A673 (cell line): ENCODE results near the gene ASAH2B. TPM values are rescaled to one million over a fixed set of nuclear protein-coding genes. Genes with fewer than 3 reads are reported as not detected.

Source experiments
- BruUV-seq: library from RNA; stranded (reverse); fragments of 400-500 nt; replicated peaks from 2 replicates; lab custom pipeline; 2021; lab: Mats Ljungman, UMichigan
- CTCF ChIA-PET: fragments of 300-600 bp; sonication (Branson Sonifier 250); formaldehyde crosslinking; loops from one replicate; lab custom pipeline; 2022; ENCODE audit warnings: antibody characterized with exemption; lab: Charles Lee
- POLR2A ChIA-PET: fragments of 300-600 bp; sonication (Branson Sonifier 250); formaldehyde crosslinking; loops from one replicate; lab custom pipeline; 2022; ENCODE audit warnings: antibody characterized with exemption; ENCODE audit not compliant: low non-redundant PET; lab: Charles Lee
- DNase-seq: peaks from one replicate; pipeline ENCODE4 v3.0.0-alpha.2; 2015; ENCODE audit warnings: low spot score
- H3K27ac ChIP-seq: fragments of 200-600 bp; sonication (generic); 2 replicates; pipeline ENCODE4 v1.5.1; 2016; ENCODE audit warnings: mixed run types, low read depth, mild to moderate bottlenecking, mixed read lengths, antibody characterized with exemption, low read length; ENCODE audit not compliant: poor library complexity, severe bottlenecking
- H3K27me3 ChIP-seq: fragments of 200-600 bp; sonication (generic); replicated peaks from 2 replicates; pipeline ENCODE4 v1.6.1; 2017; ENCODE audit warnings: mixed run types, low read depth, mild to moderate bottlenecking, mixed read lengths, antibody characterized with exemption, low read length; ENCODE audit not compliant: insufficient read depth, poor library complexity
- H3K36me3 ChIP-seq: fragments of 200-600 bp; sonication (generic); 2 replicates; pipeline ENCODE4 v1.6.1; 2016; ENCODE audit warnings: mixed run types, mild to moderate bottlenecking, mixed read lengths, antibody characterized with exemption, low read length; ENCODE audit not compliant: insufficient read depth, poor library complexity, severe bottlenecking
- H3K4me1 ChIP-seq: fragments of 200-600 bp; sonication (generic); 2 replicates; pipeline ENCODE4 v1.6.1; 2017; ENCODE audit warnings: mixed run types, mild to moderate bottlenecking, mixed read lengths, antibody characterized with exemption, low read length; ENCODE audit not compliant: insufficient read depth, poor library complexity, severe bottlenecking
- H3K4me3 ChIP-seq: fragments of 200-600 bp; sonication (generic); 2 replicates; pipeline ENCODE4 v1.5.1; 2016; ENCODE audit warnings: low read depth, mixed run types, mild to moderate bottlenecking, mixed read lengths, low read length; ENCODE audit not compliant: poor library complexity, severe bottlenecking
- H3K9me3 ChIP-seq: fragments of 200-600 bp; sonication (generic); 2 replicates; pipeline ENCODE4 v1.6.1; 2016; ENCODE audit warnings: mixed run types, low read depth, mild to moderate bottlenecking, mixed read lengths, antibody characterized with exemption, low read length; ENCODE audit not compliant: poor library complexity, severe bottlenecking
- CTCF ChIP-seq: fragments of 300-800, 200-600 bp; sonication (generic); conservative IDR thresholded peaks from 2 replicates; pipeline ENCODE4 v1.5.1; 2017; ENCODE audit warnings: low read depth, mild to moderate bottlenecking, antibody characterized with exemption, low read length, moderate library complexity, mixed read lengths
- EZH2 ChIP-seq: fragments of 200-600 bp; sonication (generic); IDR thresholded peaks from 2 replicates; pipeline ENCODE4 v1.6.1; 2017; ENCODE audit warnings: borderline replicate concordance, low read depth, mild to moderate bottlenecking, mixed read lengths, antibody characterized with exemption, low read length; ENCODE audit not compliant: poor library complexity, severe bottlenecking
- intact Hi-C: fragments of 100-400 bp; cut with micrococcal nuclease; formaldehyde crosslinking; loops from one replicate; pipeline ENCODE4 v1.10.0; 2022; ENCODE audit not compliant: unreplicated experiment
- total RNA-seq: library from RNA; stranded (reverse); gene quantifications from 2 replicates; pipeline ENCODE4 v1.2.3, GENCODE V29; 2021

ASAH2B gene
- total RNA-seq, 1 experiment from 2014 or later = 5.3 TPM

- intact Hi-C loops = no loop called here
- no peak overlapping the region for H3K4me3 ChIP-seq
- no peaks in the 10 kb centered on the region for H3K4me1 ChIP-seq
- no TSS peak for BruUV-seq
- H3K36me3 ChIP-seq = no peaks in the 10 kb centered on the region
- no peak overlapping the region for H3K27ac ChIP-seq
- TF ChIP-seq CTCF (no peak), EZH2 (no peak)
- ChIA-PET CTCF (no interaction called here), POLR2A (no interaction called here)
- H3K27me3 ChIP-seq = peaks cover 49% of the 10 kb centered on the region
- no peak for DNase-seq
- H3K9me3 ChIP-seq = no peaks in the 10 kb centered on the region
These were observed 58.6 kb downstream of the ASAH2B start for GRCh38 chr10:50798297-50798696.

GRCh38 chr10:50799595-50799994 is 59.9 kb downstream of the ASAH2B start:
- ChIA-PET CTCF (no interaction called here), POLR2A (no interaction called here)
- intact Hi-C loops = no loop called here
- Histone ChIP-seq H3K4me1 (no peaks in the 10 kb centered on the region), H3K4me3 (no peak overlapping the region), H3K9me3 (no peaks in the 10 kb centered on the region), H3K27ac (no peak overlapping the region), H3K36me3 (no peaks in the 10 kb centered on the region), H3K27me3 (peaks cover 52% of the 10 kb centered on the region)
- DNase-seq = no peak
- no TSS peak for BruUV-seq
- TF ChIP-seq EZH2 = no peak
- TF ChIP-seq CTCF = no peak

GRCh38 chr10:50805981-50806622 is 66.4 kb downstream of the ASAH2B start:
- Histone ChIP-seq H3K36me3 (no peaks in the 10 kb centered on the region), H3K27me3 (peaks cover 36% of the 10 kb centered on the region), H3K4me3 (no peak overlapping the region), H3K27ac (no peak overlapping the region), H3K9me3 (no peaks in the 10 kb centered on the region), H3K4me1 (no peaks in the 10 kb centered on the region)
- TF ChIP-seq EZH2 = no peak
- TF ChIP-seq CTCF = no peak
- intact Hi-C loops = no loop called here
- ChIA-PET POLR2A (no interaction called here), CTCF (no interaction called here)
- no TSS peak for BruUV-seq
- DNase-seq = no peak
